AG08396 (cell line): ENCODE data around the gene ZNF729.
"Not testable (repeated sequence)": the region's sequence is repeated elsewhere in the genome, so short reads cannot be mapped to it uniquely, and the experiment has no call there.

Experiments used
- DNase-seq: peaks from one replicate; pipeline ENCODE4 v3.0.0; 2012; ENCODE audit warnings: low spot score, mixed read lengths

The ZNF729 gene

GRCh38 chr19:22286151-22286810, at the start of gene ZNF729:
Gene ZNF729, plus strand, starts transcription at chr19:22286441. Its CDS starts 85 bp downstream, at chr19:22286526.
- no peak for DNase-seq

- DNase-seq = no peak
Observed at GRCh38 chr19:22256856-22257255, 29.4 kb upstream of the ZNF729 start.

GRCh38 chr19:22257381-22257780, 28.9 kb upstream of the ZNF729 start:
- no peak for DNase-seq

GRCh38 chr19:22257916-22258315, 28.3 kb upstream of the ZNF729 start:
- no peak for DNase-seq

- no peak for DNase-seq
Observed at GRCh38 chr19:22260499-22260898, 25.7 kb upstream of the ZNF729 start.

- DNase-seq = no peak
Observed at GRCh38 chr19:22261596-22261995, 24.6 kb upstream of the ZNF729 start.

- no peak for DNase-seq
Observed at GRCh38 chr19:22263121-22263520, 23.1 kb upstream of the ZNF729 start.

GRCh38 chr19:22321554-22321953, 35.3 kb downstream of the ZNF729 start:
- DNase-seq = not testable (repeated sequence)

GRCh38 chr19:22326219-22326618, 40.0 kb downstream of the ZNF729 start:
- DNase-seq = no peak

- DNase-seq = no peak
Observed at GRCh38 chr19:22327321-22327720, 41.1 kb downstream of the ZNF729 start.

GRCh38 chr19:22331521-22331920, 45.3 kb downstream of the ZNF729 start:
- DNase-seq = no peak

- DNase-seq = no peak
Observed at GRCh38 chr19:22332924-22333323, 46.7 kb downstream of the ZNF729 start.

GRCh38 chr19:22335716-22336115, 49.5 kb downstream of the ZNF729 start:
- DNase-seq = no peak

GRCh38 chr19:22354665-22355064, 68.4 kb downstream of the ZNF729 start:
- DNase-seq = no peak
